Natural killer cell (primary cell): ENCODE measurements around the gene AP2A2. TPM values are rescaled to one million over a fixed set of nuclear protein-coding genes. Genes with fewer than 3 reads are reported as not detected.

Source experiments
- ATAC-seq, 3 donors: fragments of 150-1000 bp in 2 of 3; fragments of 200-7000 bp in 1 of 3; cut with Tn5 transposase; 1 replicate in 1 of 3; 2 replicates in 2 of 3; pipeline ENCODE4 v1.10.0; 2021; ENCODE audit warnings: mild to moderate bottlenecking in 2 of 3, moderate library complexity in 2 of 3
- DNase-seq, 2 donors: peaks; one replicate each; pipeline versions ENCODE4 v3.0.0 to v3.0.0-alpha.2; 2013 to 2021; ENCODE audit warnings: mixed read lengths in 1 of 2
- H3K27ac ChIP-seq: one replicate; pipeline ENCODE4 v1.5.1; 2013; ENCODE audit warnings: mild to moderate bottlenecking, low read length
- H3K27me3 ChIP-seq: one replicate; pipeline ENCODE4 v1.6.1; 2013; ENCODE audit warnings: low read length; ENCODE audit not compliant: control insufficient read depth, insufficient read depth
- H3K36me3 ChIP-seq: one replicate; pipeline ENCODE4 v1.6.1; 2013; ENCODE audit warnings: low read length; ENCODE audit not compliant: control insufficient read depth, insufficient read depth
- H3K4me1 ChIP-seq: one replicate; pipeline ENCODE4 v1.6.1; 2013; ENCODE audit warnings: low read length; ENCODE audit not compliant: control insufficient read depth, insufficient read depth
- H3K4me3 ChIP-seq: one replicate; pipeline ENCODE4 v1.5.1; 2013; ENCODE audit warnings: low read length
- H3K9me3 ChIP-seq: one replicate; pipeline ENCODE4 v1.6.1; 2013; ENCODE audit warnings: low read length; ENCODE audit not compliant: control insufficient read depth, insufficient read depth
- H3K27ac Mint-ChIP-seq, 2 donors: one replicate each; pipeline ENCODE4 v1.8.0; 2022; ENCODE audit warnings: mild to moderate bottlenecking in 2 of 2, mixed read lengths in 2 of 2, moderate library complexity in 1 of 2
- H3K27me3 Mint-ChIP-seq, 2 donors: one replicate each; pipeline ENCODE4 v1.8.0; 2022; ENCODE audit warnings: low read depth in 2 of 2, mixed read lengths in 2 of 2
- H3K36me3 Mint-ChIP-seq: one replicate; pipeline ENCODE4 v1.8.0; 2022; ENCODE audit warnings: mixed read lengths
- H3K4me1 Mint-ChIP-seq, 2 donors: one replicate each; pipeline ENCODE4 v1.8.0; 2022; ENCODE audit warnings: mixed read lengths in 2 of 2
- H3K4me3 Mint-ChIP-seq: one replicate; pipeline ENCODE4 v1.8.0; 2022; ENCODE audit warnings: mild to moderate bottlenecking, moderate library complexity, mixed read lengths
- H3K9me3 Mint-ChIP-seq, 2 donors: one replicate each; pipeline ENCODE4 v1.8.0; 2022; ENCODE audit warnings: mixed read lengths in 2 of 2
- CTCF ChIP-seq: fragments of 200-600 bp; IDR thresholded peaks from one replicate; pipeline ENCODE4 v1.8.0; 2022; ENCODE audit warnings: antibody characterized with exemption
- WGBS: methylation state at CpG from one replicate; pipeline ENCODE4 v1.1.7; 2013; ENCODE audit warnings: missing lambda C conversion rate; ENCODE audit not compliant: insufficient coverage; 5-methylcytosine and 5-hydroxymethylcytosine counted together
- intact Hi-C: fragments of 100-400 bp; cut with micrococcal nuclease; formaldehyde crosslinking; loops from one replicate; pipeline ENCODE4 v1.14.2; 2022
- total RNA-seq, 4 donors: library from RNA; stranded (reverse); fragments of 120-200 nt in 1 of 4; gene quantifications; one replicate each; pipeline versions ENCODE4 v1.2.3 to v1.2.4, GENCODE V29; 2013 to 2022

Gene AP2A2
- total RNA-seq, 3 donors from 2014 or later (not counting 1 experiment from before 2014, with no cell fraction given), result 57.2 to 120 (median 82.9) TPM

GRCh38 chr11:929405-929804 is 3.7 kb downstream of the AP2A2 start:
- no peak overlapping the region for H3K27ac Mint-ChIP-seq
- WGBS, result 98% methylated on average over 11 of the region's 11 CpGs
- Histone ChIP-seq H3K4me3 (no peak overlapping the region), H3K27ac (no peak overlapping the region), H3K27me3 (no peaks in the 10 kb centered on the region), H3K36me3 (no peaks in the 10 kb centered on the region), H3K9me3 (no peaks in the 10 kb centered on the region), H3K4me1 (peaks cover 38% of the 10 kb centered on the region)
- no peak overlapping the region for H3K4me3 Mint-ChIP-seq
- intact Hi-C loops, result no loop called here
- no peaks in the 10 kb centered on the region for H3K9me3 Mint-ChIP-seq
- H3K4me1 Mint-ChIP-seq, result peaks cover 55 to 59% of the 10 kb centered on the region in 2 donors
- H3K27me3 Mint-ChIP-seq, result no peaks in the 10 kb centered on the region
- no peak for ATAC-seq
- no peak for TF ChIP-seq CTCF
- no peak for DNase-seq
- no peaks in the 10 kb centered on the region for H3K36me3 Mint-ChIP-seq

GRCh38 chr11:931385-931784 is 5.7 kb downstream of the AP2A2 start:
- peaks cover 31% of the 10 kb centered on the region for H3K4me1 ChIP-seq
- H3K9me3 Mint-ChIP-seq, result no peaks in the 10 kb centered on the region

GRCh38 chr11:932435-932834 is 6.8 kb downstream of the AP2A2 start:
- H3K27me3 Mint-ChIP-seq, result no peaks in the 10 kb centered on the region
- H3K4me1 ChIP-seq, result peaks cover 26% of the 10 kb centered on the region
- no peak overlapping the region for H3K4me3 ChIP-seq
- no peaks in the 10 kb centered on the region for H3K9me3 ChIP-seq
- no peak for TF ChIP-seq CTCF
- ATAC-seq (no peak), DNase-seq (no peak)
- H3K4me3 Mint-ChIP-seq, result peak overlapping the region; percentile 13
- 65% methylated on average over 4 of the region's 4 CpGs for WGBS
- no peaks in the 10 kb centered on the region for H3K9me3 Mint-ChIP-seq
- no peaks in the 10 kb centered on the region for H3K27me3 ChIP-seq
- H3K27ac Mint-ChIP-seq, result no peak overlapping the region
- no peaks in the 10 kb centered on the region for H3K36me3 ChIP-seq
- no peak overlapping the region for H3K27ac ChIP-seq
- no peaks in the 10 kb centered on the region for H3K36me3 Mint-ChIP-seq
- intact Hi-C loops, result no loop called here
- peaks cover 46 to 47% of the 10 kb centered on the region in 2 donors for H3K4me1 Mint-ChIP-seq

More at GRCh38 chr11:931385-931784, 5.7 kb downstream of the AP2A2 start:
- H3K9me3 ChIP-seq, result no peaks in the 10 kb centered on the region
- H3K4me3 Mint-ChIP-seq, result peak overlapping the region; percentile 14
- no peaks in the 10 kb centered on the region for H3K36me3 ChIP-seq
- H3K4me3 ChIP-seq, result no peak overlapping the region
- DNase-seq (no peak), ATAC-seq (no peak)
- no peaks in the 10 kb centered on the region for H3K27me3 Mint-ChIP-seq
- H3K27me3 ChIP-seq, result no peaks in the 10 kb centered on the region
- peaks cover 56 to 58% of the 10 kb centered on the region in 2 donors for H3K4me1 Mint-ChIP-seq
- TF ChIP-seq CTCF, result no peak
- 50% methylated on average over 3 of the region's 3 CpGs for WGBS
- peak overlapping the region in 1 of 2 donors; percentile 14 for H3K27ac Mint-ChIP-seq
- no peaks in the 10 kb centered on the region for H3K36me3 Mint-ChIP-seq
- intact Hi-C loops, result no loop called here
- no peak overlapping the region for H3K27ac ChIP-seq

- WGBS, result 52% methylated on average over 14 of the region's 14 CpGs
- H3K27me3 ChIP-seq, result no peaks in the 10 kb centered on the region
- Mint-ChIP-seq H3K9me3 (no peaks in the 10 kb centered on the region), H3K4me1 (peaks cover 42 to 44% of the 10 kb centered on the region in 2 donors), H3K36me3 (no peaks in the 10 kb centered on the region), H3K4me3 (no peak overlapping the region), H3K27me3 (no peaks in the 10 kb centered on the region), H3K27ac (peak overlapping the region in 1 of 2 donors; percentile 54)
- H3K4me3 ChIP-seq, result no peak overlapping the region
- no peak for TF ChIP-seq CTCF
- no peaks in the 10 kb centered on the region for H3K36me3 ChIP-seq
- H3K9me3 ChIP-seq, result no peaks in the 10 kb centered on the region
- no peak overlapping the region for H3K27ac ChIP-seq
- DNase-seq (no peak), ATAC-seq (no peak)
- H3K4me1 ChIP-seq, result peaks cover 19% of the 10 kb centered on the region
- intact Hi-C loops, result no loop called here
Measured at GRCh38 chr11:933142-933851, 7.6 kb downstream of the AP2A2 start.
